IPS DF 6.9 (cell line): ENCODE data around the gene HERC4.

Experiments
- DNase-seq: peaks from one replicate; pipeline ENCODE4 v3.0.0-alpha.2; 2013; ENCODE audit warnings: low read depth, low spot score
- H3K27ac ChIP-seq: one replicate; pipeline ENCODE4 v1.5.1; 2013; ENCODE audit warnings: low read length, control low read depth
- H3K27me3 ChIP-seq: 2 replicates; pipeline ENCODE4 v1.6.1; 2013; ENCODE audit warnings: mild to moderate bottlenecking, low read length; ENCODE audit not compliant: control insufficient read depth, insufficient read depth
- H3K36me3 ChIP-seq: 2 replicates; pipeline ENCODE4 v1.6.1; 2013; ENCODE audit warnings: low read length; ENCODE audit not compliant: control insufficient read depth, insufficient read depth
- H3K4me1 ChIP-seq: 2 replicates; pipeline ENCODE4 v1.6.1; 2013; ENCODE audit warnings: low read length; ENCODE audit not compliant: control insufficient read depth, insufficient read depth
- H3K4me3 ChIP-seq: 2 replicates; pipeline ENCODE4 v1.5.1; 2013; ENCODE audit warnings: mild to moderate bottlenecking, low read length
- H3K9me3 ChIP-seq: 2 replicates; pipeline ENCODE4 v1.6.1; 2013; ENCODE audit warnings: low read length, inconsistent platforms; ENCODE audit not compliant: control insufficient read depth, insufficient read depth
- WGBS: extraction: QIAGEN DNeasy Blood & Tissue Kit; methylation state at CpG from one replicate; pipeline ENCODE4 v1.1.7; 2013; ENCODE audit warnings: mixed read lengths, missing lambda C conversion rate; ENCODE audit not compliant: insufficient read length, insufficient coverage; 5-methylcytosine and 5-hydroxymethylcytosine counted together

Gene HERC4

DNA sequence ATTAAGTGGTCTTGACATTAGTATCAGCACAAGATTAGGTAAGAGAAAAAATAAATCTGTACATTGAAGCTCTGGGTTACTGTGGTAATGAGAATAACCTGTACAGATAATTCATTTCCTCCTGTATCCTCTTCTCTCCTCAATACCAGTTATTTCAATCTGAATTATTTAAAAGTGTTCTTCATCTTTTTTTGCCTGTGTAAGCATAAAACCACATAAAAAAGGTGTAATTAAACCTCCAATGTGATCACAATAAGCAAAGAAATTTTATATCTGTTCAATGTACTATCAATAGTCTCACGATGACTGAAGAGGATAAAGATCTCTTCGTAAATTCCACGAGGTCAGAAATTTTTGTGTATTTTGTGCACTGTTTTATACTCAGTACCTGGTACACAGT is 33.0 kb upstream of the HERC4 start:
- no peaks in the 10 kb centered on the region for H3K27me3 ChIP-seq
- H3K4me1 ChIP-seq = no peaks in the 10 kb centered on the region
- WGBS = no CpG with 5 or more reads among the region's 3 CpGs
- no peak overlapping the region for H3K27ac ChIP-seq
- H3K4me3 ChIP-seq = no peak overlapping the region
- no peak for DNase-seq
- no peaks in the 10 kb centered on the region for H3K36me3 ChIP-seq
- H3K9me3 ChIP-seq = no peaks in the 10 kb centered on the region

GRCh38 chr10:68107651-68108050 is 32.6 kb upstream of the HERC4 start:
- no peak for DNase-seq
- no CpG with 5 or more reads among the region's 1 CpG for WGBS
- Histone ChIP-seq H3K4me1 (no peaks in the 10 kb centered on the region), H3K27me3 (no peaks in the 10 kb centered on the region), H3K27ac (no peak overlapping the region), H3K36me3 (no peaks in the 10 kb centered on the region), H3K4me3 (no peak overlapping the region), H3K9me3 (no peaks in the 10 kb centered on the region)

- DNase-seq = no peak
These were observed 31.6 kb upstream of the HERC4 start for GRCh38 chr10:68106656-68107055.

DNA sequence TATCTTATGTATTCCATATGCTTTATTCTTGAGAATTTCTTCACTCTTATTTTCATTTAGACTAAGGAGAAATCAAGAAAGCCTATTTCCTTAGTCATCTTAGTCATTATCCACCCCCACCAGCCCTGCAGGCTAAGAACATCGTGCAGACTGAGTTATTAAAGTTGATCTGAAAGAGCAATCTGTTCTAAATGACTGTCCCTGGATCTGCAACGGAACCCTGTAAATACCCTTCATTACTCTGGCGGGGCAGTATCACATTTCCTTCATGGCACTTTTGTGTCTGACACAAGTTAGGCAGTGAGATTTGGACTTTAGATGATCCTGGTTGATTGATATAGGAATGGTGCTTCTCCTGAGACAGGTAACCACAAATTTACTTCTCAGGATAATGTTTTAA is 30.7 kb upstream of the HERC4 start:
- H3K4me1 ChIP-seq = no peaks in the 10 kb centered on the region
- DNase-seq = no peak
- WGBS = no CpG with 5 or more reads among the region's 3 CpGs
- no peaks in the 10 kb centered on the region for H3K27me3 ChIP-seq
- no peaks in the 10 kb centered on the region for H3K9me3 ChIP-seq
- no peak overlapping the region for H3K27ac ChIP-seq
- H3K4me3 ChIP-seq = no peak overlapping the region
- no peaks in the 10 kb centered on the region for H3K36me3 ChIP-seq

More at GRCh38 chr10:68106656-68107055, 31.6 kb upstream of the HERC4 start:
- H3K4me1 ChIP-seq = no peaks in the 10 kb centered on the region
- H3K27ac ChIP-seq = no peak overlapping the region
- H3K4me3 ChIP-seq = no peak overlapping the region
- no CpG with 5 or more reads among the region's 3 CpGs for WGBS
- H3K27me3 ChIP-seq = no peaks in the 10 kb centered on the region
- no peaks in the 10 kb centered on the region for H3K36me3 ChIP-seq
- no peaks in the 10 kb centered on the region for H3K9me3 ChIP-seq

DNA sequence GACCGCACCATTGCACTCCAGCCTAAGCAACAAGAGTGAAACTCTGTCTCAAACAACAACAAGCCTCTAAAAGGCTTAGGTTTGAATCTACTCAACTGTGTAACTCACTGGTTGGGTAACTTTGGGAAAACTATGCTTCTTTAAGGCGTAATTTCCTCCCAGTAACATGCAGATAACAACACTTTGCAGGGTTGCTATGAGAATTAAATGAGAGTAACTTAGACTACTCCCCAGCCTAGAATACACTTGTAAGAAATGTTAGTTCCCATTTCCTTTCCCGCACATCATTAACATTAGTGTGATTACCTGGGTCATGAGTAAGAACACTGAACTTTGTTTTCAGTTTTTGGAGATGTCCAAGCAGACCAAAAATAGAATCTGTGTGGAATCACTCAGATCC is 28.8 kb upstream of the HERC4 start:
- Histone ChIP-seq H3K4me1 (no peaks in the 10 kb centered on the region), H3K9me3 (no peaks in the 10 kb centered on the region), H3K36me3 (no peaks in the 10 kb centered on the region), H3K4me3 (no peak overlapping the region), H3K27me3 (no peaks in the 10 kb centered on the region), H3K27ac (no peak overlapping the region)
- WGBS = no CpG with 5 or more reads among the region's 3 CpGs
- DNase-seq = no peak

GRCh38 chr10:68103261-68103878 is 28.3 kb upstream of the HERC4 start:
- H3K9me3 ChIP-seq = no peaks in the 10 kb centered on the region
- DNase-seq = no peak
- H3K36me3 ChIP-seq = no peaks in the 10 kb centered on the region
- no peaks in the 10 kb centered on the region for H3K27me3 ChIP-seq
- H3K4me1 ChIP-seq = no peaks in the 10 kb centered on the region
- no peak overlapping the region for H3K27ac ChIP-seq
- no peak overlapping the region for H3K4me3 ChIP-seq
- no CpG with 5 or more reads among the region's 4 CpGs for WGBS

DNA sequence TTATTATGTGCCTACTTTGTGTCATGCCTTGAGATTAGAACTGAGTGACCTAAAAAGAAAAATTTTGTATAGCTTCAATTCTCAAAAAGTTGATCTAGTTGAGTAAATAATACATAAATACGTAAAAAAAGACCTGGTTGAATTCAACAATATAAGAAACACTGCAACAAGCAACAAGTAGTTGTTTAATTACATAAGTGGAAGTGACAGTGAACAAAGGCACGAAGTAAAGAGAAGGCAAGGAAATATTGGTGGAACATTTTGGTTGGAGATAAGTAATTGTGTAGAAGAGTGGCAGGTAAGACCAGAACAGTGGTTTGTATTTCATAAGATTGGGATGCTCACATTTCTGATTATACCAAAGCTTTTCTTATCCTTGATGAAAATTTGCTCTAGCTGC is 26.0 kb upstream of the HERC4 start:
- WGBS = 100% methylated on average over 1 of the region's 2 CpGs
- H3K4me3 ChIP-seq = no peak overlapping the region
- no peak overlapping the region for H3K27ac ChIP-seq
- no peaks in the 10 kb centered on the region for H3K36me3 ChIP-seq
- DNase-seq = no peak
- no peaks in the 10 kb centered on the region for H3K4me1 ChIP-seq
- no peaks in the 10 kb centered on the region for H3K27me3 ChIP-seq
- H3K9me3 ChIP-seq = no peaks in the 10 kb centered on the region

- Histone ChIP-seq H3K4me1 (no peaks in the 10 kb centered on the region), H3K4me3 (no peak overlapping the region), H3K36me3 (no peaks in the 10 kb centered on the region), H3K27ac (no peak overlapping the region), H3K9me3 (no peaks in the 10 kb centered on the region), H3K27me3 (no peaks in the 10 kb centered on the region)
- no CpG with 5 or more reads among the region's 3 CpGs for WGBS
- no peak for DNase-seq
These were observed 24.7 kb upstream of the HERC4 start for GRCh38 chr10:68099736-68100135.

GRCh38 chr10:68096913-68097516 is 21.9 kb upstream of the HERC4 start:
- Histone ChIP-seq H3K36me3 (no peaks in the 10 kb centered on the region), H3K9me3 (no peaks in the 10 kb centered on the region), H3K27ac (no peak overlapping the region), H3K4me3 (no peak overlapping the region), H3K4me1 (no peaks in the 10 kb centered on the region), H3K27me3 (no peaks in the 10 kb centered on the region)
- no peak for DNase-seq
- no CpG with 5 or more reads among the region's 4 CpGs for WGBS

DNA sequence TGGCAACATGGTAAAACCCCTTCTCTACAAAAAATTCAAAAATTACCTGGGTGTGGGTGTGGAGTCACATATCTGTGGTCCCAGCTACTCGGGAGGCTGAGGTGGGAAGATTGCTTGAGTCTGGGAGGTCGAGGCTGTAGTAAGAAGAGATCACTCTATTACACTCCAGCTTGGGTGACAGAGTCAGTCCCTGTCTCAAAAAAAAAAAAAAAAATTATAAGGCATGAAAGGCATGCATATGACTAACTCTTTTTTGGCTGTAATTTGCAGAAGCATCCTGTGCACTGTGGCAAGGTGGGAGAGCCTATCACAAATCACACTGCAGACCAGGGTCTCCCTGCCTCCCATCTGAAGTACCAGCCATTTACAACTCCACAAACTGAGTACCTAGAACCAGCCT is 20.1 kb upstream of the HERC4 start:
- no peaks in the 10 kb centered on the region for H3K27me3 ChIP-seq
- no peak for DNase-seq
- H3K9me3 ChIP-seq = no peaks in the 10 kb centered on the region
- WGBS = no CpG with 5 or more reads among the region's 2 CpGs
- no peaks in the 10 kb centered on the region for H3K4me1 ChIP-seq
- no peaks in the 10 kb centered on the region for H3K36me3 ChIP-seq
- no peak overlapping the region for H3K27ac ChIP-seq
- H3K4me3 ChIP-seq = no peak overlapping the region

GRCh38 chr10:68092512-68092911 is 17.4 kb upstream of the HERC4 start:
- no CpG with 5 or more reads among the region's 2 CpGs for WGBS
- H3K9me3 ChIP-seq = no peaks in the 10 kb centered on the region
- H3K36me3 ChIP-seq = no peaks in the 10 kb centered on the region
- no peaks in the 10 kb centered on the region for H3K27me3 ChIP-seq
- H3K27ac ChIP-seq = no peak overlapping the region
- H3K4me1 ChIP-seq = no peaks in the 10 kb centered on the region
- no peak overlapping the region for H3K4me3 ChIP-seq
- DNase-seq = no peak
